ENCODE results near the gene SPI1.

Gene SPI1

GRCh38 chr11:47384498-47384897 is 6.2 kb upstream of the SPI1 start:
- Histone ChIP-seq H3K4me3 (ENCODE audit: severe bottlenecking) (no peak overlapping the region), H3K4me1 (ENCODE audit: insufficient read depth, poor library complexity, severe bottlenecking) (no peaks in the 10 kb centered on the region), H3K27me3 (ENCODE audit: insufficient read depth, poor library complexity, severe bottlenecking) (no peaks in the 10 kb centered on the region), H3K27ac (ENCODE audit: poor library complexity, severe bottlenecking) (no peak overlapping the region), H3K36me3 (ENCODE audit: low read depth) (no peaks in the 10 kb centered on the region), H3K9me3 (ENCODE audit: severe bottlenecking) (no peaks in the 10 kb centered on the region)
- TF ChIP-seq CTCF (IDR thresholded peaks at IDR 0.05; ENCODE audit: poor library complexity, severe bottlenecking), result no peak
- DNase-seq (ENCODE audit: low spot score) (no peak), ATAC-seq (ENCODE audit: low read depth) (no peak)

- no peak for TF ChIP-seq CTCF (IDR thresholded peaks at IDR 0.05; ENCODE audit: poor library complexity, severe bottlenecking)
- no peak overlapping the region for H3K4me3 ChIP-seq (ENCODE audit: severe bottlenecking)
- ATAC-seq (ENCODE audit: low read depth), result no peak
- no peaks in the 10 kb centered on the region for H3K9me3 ChIP-seq (ENCODE audit: severe bottlenecking)
- no peak for DNase-seq (ENCODE audit: low spot score)
- no peaks in the 10 kb centered on the region for H3K4me1 ChIP-seq (ENCODE audit: insufficient read depth, poor library complexity, severe bottlenecking)
- H3K27ac ChIP-seq (ENCODE audit: poor library complexity, severe bottlenecking), result no peak overlapping the region
- H3K36me3 ChIP-seq (ENCODE audit: low read depth), result no peaks in the 10 kb centered on the region
- no peaks in the 10 kb centered on the region for H3K27me3 ChIP-seq (ENCODE audit: insufficient read depth, poor library complexity, severe bottlenecking)
Measured at GRCh38 chr11:47383071-47383470, 4.7 kb upstream of the SPI1 start.

GRCh38 chr11:47380078-47380477 is 1.7 kb upstream of the SPI1 start:
- Histone ChIP-seq H3K27ac (ENCODE audit: poor library complexity, severe bottlenecking) (no peak overlapping the region), H3K27me3 (ENCODE audit: insufficient read depth, poor library complexity, severe bottlenecking) (no peaks in the 10 kb centered on the region), H3K4me3 (ENCODE audit: severe bottlenecking) (no peak overlapping the region), H3K36me3 (ENCODE audit: low read depth) (no peaks in the 10 kb centered on the region), H3K4me1 (ENCODE audit: insufficient read depth, poor library complexity, severe bottlenecking) (no peaks in the 10 kb centered on the region), H3K9me3 (ENCODE audit: severe bottlenecking) (no peaks in the 10 kb centered on the region)
- TF ChIP-seq CTCF (IDR thresholded peaks at IDR 0.05; ENCODE audit: poor library complexity, severe bottlenecking), result no peak
- no peak for DNase-seq (ENCODE audit: low spot score)
- ATAC-seq (ENCODE audit: low read depth), result no peak

GRCh38 chr11:47379317-47379716 is 970 bp upstream of the SPI1 start:
- no peak for DNase-seq (ENCODE audit: low spot score)
- Histone ChIP-seq H3K27me3 (ENCODE audit: insufficient read depth, poor library complexity, severe bottlenecking) (no peaks in the 10 kb centered on the region), H3K4me3 (ENCODE audit: severe bottlenecking) (no peak overlapping the region), H3K4me1 (ENCODE audit: insufficient read depth, poor library complexity, severe bottlenecking) (no peaks in the 10 kb centered on the region), H3K36me3 (ENCODE audit: low read depth) (no peaks in the 10 kb centered on the region), H3K27ac (ENCODE audit: poor library complexity, severe bottlenecking) (no peak overlapping the region), H3K9me3 (ENCODE audit: severe bottlenecking) (no peaks in the 10 kb centered on the region)
- no peak for TF ChIP-seq CTCF (IDR thresholded peaks at IDR 0.05; ENCODE audit: poor library complexity, severe bottlenecking)
- no peak for ATAC-seq (ENCODE audit: low read depth)

- ATAC-seq (ENCODE audit: low read depth) (no peak), DNase-seq (ENCODE audit: low spot score) (no peak)
- TF ChIP-seq CTCF (IDR thresholded peaks at IDR 0.05; ENCODE audit: poor library complexity, severe bottlenecking), result no peak
- Histone ChIP-seq H3K36me3 (ENCODE audit: low read depth) (no peaks in the 10 kb centered on the region), H3K9me3 (ENCODE audit: severe bottlenecking) (no peaks in the 10 kb centered on the region), H3K4me3 (ENCODE audit: severe bottlenecking) (no peak overlapping the region), H3K4me1 (ENCODE audit: insufficient read depth, poor library complexity, severe bottlenecking) (no peaks in the 10 kb centered on the region), H3K27ac (ENCODE audit: poor library complexity, severe bottlenecking) (no peak overlapping the region), H3K27me3 (ENCODE audit: insufficient read depth, poor library complexity, severe bottlenecking) (no peaks in the 10 kb centered on the region)
Measured at GRCh38 chr11:47378836-47379170, 456 bp upstream of the SPI1 start.

Measured in RWPE2 (cell line).